Activated CD8-positive, alpha-beta T cell treated with anti-CD3 and anti-CD28 coated beads for 36 hours (primary cell): ENCODE results near the gene NUFIP1. TPM values are rescaled to one million over a fixed set of nuclear protein-coding genes. Genes with fewer than 3 reads are reported as not detected.

Experiments used
- ATAC-seq: fragments of 200-7000 bp; cut with Tn5 transposase; one replicate; pipeline ENCODE4 v1.10.0; 2021; ENCODE audit warnings: mild to moderate bottlenecking, moderate library complexity
- CTCF ChIA-PET: fragments of 350-600 bp; sonication (Branson Sonifier 250); formaldehyde crosslinking; loops from one replicate; lab custom pipeline; 2021; ENCODE audit warnings: antibody characterized with exemption; lab: Charles Lee
- POLR2A ChIA-PET: fragments of 350-600 bp; sonication (Branson Sonifier 250); formaldehyde crosslinking; loops from one replicate; lab custom pipeline; 2021; ENCODE audit warnings: antibody characterized with exemption; lab: Charles Lee
- DNase-seq: peaks from one replicate; pipeline ENCODE4 v3.0.0-alpha.2; 2020
- H3K27ac Mint-ChIP-seq: one replicate; pipeline ENCODE4 v1.8.0; 2021; ENCODE audit warnings: mild to moderate bottlenecking, mixed read lengths
- H3K27me3 Mint-ChIP-seq: one replicate; pipeline ENCODE4 v1.8.0; 2021; ENCODE audit warnings: mixed read lengths
- H3K36me3 Mint-ChIP-seq: one replicate; pipeline ENCODE4 v1.8.0; 2021; ENCODE audit warnings: low read depth, mixed read lengths
- H3K4me1 Mint-ChIP-seq: one replicate; pipeline ENCODE4 v1.8.0; 2021; ENCODE audit warnings: low read depth, mixed read lengths
- H3K4me3 Mint-ChIP-seq: one replicate; pipeline ENCODE4 v1.8.0; 2021; ENCODE audit warnings: mild to moderate bottlenecking, moderate library complexity, mixed read lengths
- H3K9me3 Mint-ChIP-seq: one replicate; pipeline ENCODE4 v1.8.0; 2021; ENCODE audit warnings: mixed read lengths
- CTCF ChIP-seq: fragments of 200-600 bp; IDR thresholded peaks from one replicate; pipeline ENCODE4 v1.8.0; 2022; ENCODE audit warnings: antibody characterized with exemption, mild to moderate bottlenecking
- intact Hi-C: fragments of 100-400 bp; cut with micrococcal nuclease; formaldehyde crosslinking; loops from one replicate; pipeline ENCODE4 v1.10.0; 2022
- total RNA-seq, 2 experiments: library from RNA; stranded (reverse); gene quantifications; one replicate each; pipeline ENCODE4 v1.2.3, GENCODE V29; 2021

NUFIP1 gene
- total RNA-seq, 2 experiments from 2014 or later = 10.4 to 11.2 TPM

GRCh38 chr13:44930963-44931623 lies 58.2 kb downstream of the NUFIP1 start:
- Mint-ChIP-seq H3K9me3 (no peaks in the 10 kb centered on the region), H3K4me1 (peaks cover 8% of the 10 kb centered on the region), H3K36me3 (no peaks in the 10 kb centered on the region), H3K27ac (no peak overlapping the region), H3K4me3 (no peak overlapping the region), H3K27me3 (peaks cover 4% of the 10 kb centered on the region)
- no peak for ATAC-seq
- no peak for TF ChIP-seq CTCF
- POLR2A ChIA-PET = interaction anchor here (0.6 kb wide), 1 partner anchor 38 kb away, joined by 3 read pairs; no protein-coding TSS in a partner anchor
- intact Hi-C loops = no loop called here
- CTCF ChIA-PET = no interaction called here
- DNase-seq = no peak

- Mint-ChIP-seq H3K4me1 (peaks cover 8% of the 10 kb centered on the region), H3K27ac (no peak overlapping the region)
Measured at GRCh38 chr13:44930280-44930679, 59.0 kb downstream of the NUFIP1 start.

GRCh38 chr13:44929692-44930091 lies 59.6 kb downstream of the NUFIP1 start:
- Mint-ChIP-seq H3K9me3 (no peaks in the 10 kb centered on the region), H3K27ac (no peak overlapping the region), H3K27me3 (peaks cover 8% of the 10 kb centered on the region), H3K4me3 (no peak overlapping the region), H3K36me3 (no peaks in the 10 kb centered on the region), H3K4me1 (peaks cover 3% of the 10 kb centered on the region)
- intact Hi-C loops = no loop called here
- no peak for TF ChIP-seq CTCF
- CTCF ChIA-PET = no interaction called here
- DNase-seq = no peak
- POLR2A ChIA-PET = no interaction called here
- no peak for ATAC-seq

More at GRCh38 chr13:44930280-44930679, 59.0 kb downstream of the NUFIP1 start:
- ATAC-seq (no peak), DNase-seq (no peak)
- Mint-ChIP-seq H3K9me3 (no peaks in the 10 kb centered on the region), H3K36me3 (no peaks in the 10 kb centered on the region), H3K4me3 (no peak overlapping the region), H3K27me3 (peaks cover 8% of the 10 kb centered on the region)
- ChIA-PET CTCF (no interaction called here), POLR2A (no interaction called here)
- intact Hi-C loops = no loop called here
- TF ChIP-seq CTCF = no peak

GRCh38 chr13:44927968-44928367 lies 61.3 kb downstream of the NUFIP1 start:
- ATAC-seq (no peak), DNase-seq (no peak)
- Mint-ChIP-seq H3K27me3 (peaks cover 10% of the 10 kb centered on the region), H3K9me3 (no peaks in the 10 kb centered on the region), H3K27ac (no peak overlapping the region), H3K4me1 (no peaks in the 10 kb centered on the region), H3K36me3 (no peaks in the 10 kb centered on the region), H3K4me3 (no peak overlapping the region)
- intact Hi-C loops = no loop called here
- no peak for TF ChIP-seq CTCF
- ChIA-PET POLR2A (no interaction called here), CTCF (interaction anchor here (1.0 kb wide), 1 partner anchor 10 kb away, joined by 3 read pairs; no protein-coding TSS in a partner anchor)

GRCh38 chr13:44921931-44922758 lies 67.1 kb downstream of the NUFIP1 start:
- Mint-ChIP-seq H3K36me3 (no peaks in the 10 kb centered on the region), H3K4me3 (no peak overlapping the region), H3K4me1 (no peaks in the 10 kb centered on the region), H3K27ac (no peak overlapping the region), H3K9me3 (no peaks in the 10 kb centered on the region), H3K27me3 (peaks cover 7% of the 10 kb centered on the region)
- intact Hi-C loops = no loop called here
- no peak for TF ChIP-seq CTCF
- no peak for DNase-seq
- no peak for ATAC-seq
- ChIA-PET POLR2A (no interaction called here), CTCF (interaction anchor here (1.5 kb wide), 1 partner anchor 347 kb away, joined by 4 read pairs; no protein-coding TSS in a partner anchor)
